HEK293 (cell line): Measurements from ENCODE around the gene LXN.

ENCODE experiments used
- CTCF ChIA-PET: fragments of 350-600 bp; formaldehyde crosslinking; extraction: SDS; loops from one replicate; lab custom pipeline; 2021; ENCODE audit warnings: antibody characterized with exemption; lab: Yijun Ruan, JAX
- POLR2A ChIA-PET: fragments of 300-600 bp; formaldehyde crosslinking; extraction: SDS; loops from one replicate; lab custom pipeline; 2020; ENCODE audit warnings: antibody characterized with exemption, inconsistent platforms; lab: Yijun Ruan, JAX
- H3K27ac ChIP-seq: fragments of 200-500 bp; sonication (Bioruptor generic); 2 replicates; pipeline ENCODE4 v1.5.1; 2014; ENCODE audit warnings: low read depth, low read length, control low read depth, inconsistent platforms; ENCODE audit errors: extremely low read depth
- H3K36me3 ChIP-seq, 2 experiments: fragments of 200-500 bp in 1 of 2; sonication (Bioruptor generic) in 1 of 2; 1 replicate in 1 of 2; 2 replicates in 1 of 2; pipeline ENCODE4 v1.5.1; 2014 to 2017; ENCODE audit warnings: inconsistent platforms in 2 of 2, low read length in 2 of 2; ENCODE audit not compliant: control insufficient read depth in 2 of 2, insufficient read depth in 1 of 2
- H3K4me1 ChIP-seq: fragments of 200-500 bp; sonication (Bioruptor generic); 2 replicates; pipeline ENCODE4 v1.5.1; 2014; ENCODE audit warnings: mild to moderate bottlenecking, low read length, inconsistent platforms; ENCODE audit not compliant: control insufficient read depth, insufficient read depth
- H3K4me3 ChIP-seq: 2 replicates; pipeline ENCODE4 v1.5.1; 2011; ENCODE audit warnings: low read depth, mild to moderate bottlenecking, control low read depth, low read length, moderate library complexity
- H3K9me3 ChIP-seq: fragments of 200-500 bp; sonication (Bioruptor generic); 2 replicates; pipeline ENCODE4 v1.5.1; 2014; ENCODE audit warnings: low read depth, low read length, inconsistent platforms; ENCODE audit not compliant: control insufficient read depth, insufficient read depth
- FEZF1 ChIP-seq: fragments of 450-650 bp; formaldehyde crosslinking; IDR thresholded peaks from 2 replicates; pipeline ENCODE4 v1.5.1; 2016; ENCODE audit warnings: missing biosample characterization, missing genetic modification characterization
- GLIS2 ChIP-seq: fragments of 450-650 bp; formaldehyde crosslinking; IDR thresholded peaks from 2 replicates; pipeline ENCODE4 v1.5.1; 2016; ENCODE audit warnings: missing biosample characterization, missing genetic modification characterization
- OSR2 ChIP-seq: fragments of 450-650 bp; formaldehyde crosslinking; IDR thresholded peaks from 2 replicates; pipeline ENCODE4 v1.5.1; 2016; ENCODE audit warnings: missing biosample characterization, missing genetic modification characterization
- PRDM1 ChIP-seq: fragments of 450-650 bp; formaldehyde crosslinking; IDR thresholded peaks from 2 replicates; pipeline ENCODE4; 2016; ENCODE audit warnings: missing biosample characterization, missing genetic modification characterization
- SP2 ChIP-seq: fragments of 450-650 bp; formaldehyde crosslinking; IDR thresholded peaks from 2 replicates; pipeline ENCODE4 v1.5.1; 2016; ENCODE audit warnings: missing biosample characterization, missing genetic modification characterization
- ZBTB17 ChIP-seq: fragments of 450-650 bp; formaldehyde crosslinking; IDR thresholded peaks from 2 replicates; pipeline ENCODE4 v1.5.1; 2016; ENCODE audit warnings: missing biosample characterization, missing genetic modification characterization
- ZBTB48 ChIP-seq: fragments of 450-650 bp; formaldehyde crosslinking; IDR thresholded peaks from 2 replicates; pipeline ENCODE4 v1.5.1; 2016; ENCODE audit warnings: missing biosample characterization, missing genetic modification characterization
- ZFP37 ChIP-seq: fragments of 450-650 bp; formaldehyde crosslinking; IDR thresholded peaks from 2 replicates; pipeline ENCODE4 v1.5.1; 2016; ENCODE audit warnings: missing biosample characterization, missing genetic modification characterization
- ZNF112 ChIP-seq: fragments of 450-650 bp; formaldehyde crosslinking; IDR thresholded peaks from 2 replicates; pipeline ENCODE4 v1.5.0; 2017; ENCODE audit warnings: missing biosample characterization, missing genetic modification characterization
- ZNF404 ChIP-seq: fragments of 450-650 bp; formaldehyde crosslinking; IDR thresholded peaks from 2 replicates; pipeline ENCODE4 v1.5.1; 2017; ENCODE audit warnings: missing biosample characterization, missing genetic modification characterization
- ZNF561 ChIP-seq: fragments of 450-650 bp; IDR thresholded peaks from 2 replicates; pipeline ENCODE4 v1.5.1; 2018; ENCODE audit warnings: missing biosample characterization, missing genetic modification characterization, borderline replicate concordance
- ZNF600 ChIP-seq: fragments of 450-650 bp; formaldehyde crosslinking; IDR thresholded peaks from 2 replicates; pipeline ENCODE4 v1.5.1; 2016; ENCODE audit warnings: missing biosample characterization, missing genetic modification characterization
- ZNF629 ChIP-seq: fragments of 450-650 bp; formaldehyde crosslinking; IDR thresholded peaks from 2 replicates; pipeline ENCODE4 v1.5.1; 2017; ENCODE audit warnings: missing biosample characterization, missing genetic modification characterization
- ZXDB ChIP-seq: fragments of 450-650 bp; formaldehyde crosslinking; IDR thresholded peaks from 2 replicates; pipeline ENCODE4 v1.5.1; 2016; ENCODE audit warnings: missing biosample characterization, missing genetic modification characterization
- TF ChIP-seq, protein P1 (sequence below): fragments of 450-650 bp; formaldehyde crosslinking; IDR thresholded peaks from 2 replicates; pipeline ENCODE4 v1.5.1; 2016; ENCODE audit warnings: missing biosample characterization, missing genetic modification characterization
- TF ChIP-seq, protein P2 (sequence below): fragments of 450-650 bp; formaldehyde crosslinking; IDR thresholded peaks from 2 replicates; pipeline ENCODE4 v1.5.1; 2016; ENCODE audit warnings: missing biosample characterization, missing genetic modification characterization
- TF ChIP-seq, protein P3 (sequence below): fragments of 450-650 bp; formaldehyde crosslinking; IDR thresholded peaks from 2 replicates; pipeline ENCODE4 v1.5.1; 2016; ENCODE audit warnings: missing biosample characterization, missing genetic modification characterization
- TF ChIP-seq, protein P4 (sequence below): fragments of 450-650 bp; formaldehyde crosslinking; IDR thresholded peaks from 2 replicates; pipeline ENCODE4 v1.5.1; 2016; ENCODE audit warnings: missing biosample characterization, missing genetic modification characterization
- TF ChIP-seq, protein P5 (sequence below): IDR thresholded peaks from 2 replicates; pipeline ENCODE4 v1.6.1; 2011; ENCODE audit warnings: mild to moderate bottlenecking, low read depth, low read length, borderline replicate concordance
- TF ChIP-seq, protein P6 (sequence below): fragments of 450-650 bp; formaldehyde crosslinking; conservative IDR thresholded peaks from 2 replicates; pipeline ENCODE4 v1.5.1; 2016; ENCODE audit warnings: low read depth, missing biosample characterization, missing genetic modification characterization

LXN gene, protein sequence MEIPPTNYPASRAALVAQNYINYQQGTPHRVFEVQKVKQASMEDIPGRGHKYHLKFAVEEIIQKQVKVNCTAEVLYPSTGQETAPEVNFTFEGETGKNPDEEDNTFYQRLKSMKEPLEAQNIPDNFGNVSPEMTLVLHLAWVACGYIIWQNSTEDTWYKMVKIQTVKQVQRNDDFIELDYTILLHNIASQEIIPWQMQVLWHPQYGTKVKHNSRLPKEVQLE

DNA sequence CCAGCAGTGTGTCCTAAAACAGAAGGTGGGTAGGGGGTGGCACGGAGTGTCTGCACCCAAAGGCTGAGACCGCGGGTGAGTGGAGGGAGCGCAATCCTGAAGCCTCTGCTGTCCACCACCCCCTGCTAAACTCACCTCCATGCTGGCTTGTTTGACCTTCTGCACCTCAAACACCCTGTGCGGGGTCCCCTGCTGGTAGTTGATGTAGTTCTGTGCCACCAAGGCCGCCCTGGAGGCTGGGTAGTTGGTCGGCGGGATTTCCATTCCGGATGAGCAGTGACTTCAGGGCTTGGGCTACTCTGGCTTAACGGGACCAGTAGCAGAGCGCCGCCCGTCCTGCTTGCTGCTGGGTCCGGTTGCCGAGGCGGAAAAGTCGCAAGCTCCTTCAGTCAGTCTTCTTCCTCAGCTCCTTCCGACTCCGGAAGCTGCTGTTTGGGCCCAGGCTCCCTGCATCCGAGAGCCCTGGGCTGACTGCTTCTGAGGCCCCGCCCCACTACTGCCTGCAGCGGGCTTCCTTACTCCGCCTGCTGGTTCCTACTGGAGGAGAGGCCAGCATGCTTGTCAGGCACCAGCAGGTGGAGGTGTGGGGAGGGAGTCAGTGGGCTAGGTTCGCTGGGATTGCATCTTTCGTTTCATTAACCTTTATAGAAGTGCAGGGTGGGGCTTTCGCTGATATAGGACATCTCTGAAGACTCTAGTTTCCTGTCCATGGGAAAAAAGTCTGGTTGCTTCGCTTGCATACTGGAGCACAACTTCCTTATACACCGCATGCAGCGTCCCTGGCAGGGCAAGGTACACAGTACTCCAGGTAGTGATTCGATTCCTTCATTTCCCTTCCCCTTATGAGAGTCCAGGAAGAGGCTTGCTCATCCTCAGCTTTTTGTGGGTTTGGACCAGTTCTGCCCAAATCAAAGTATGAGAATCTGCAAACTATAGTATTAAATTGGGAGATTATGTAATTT, at the start of gene LXN:
TSS of gene LXN (minus strand) at position 434 of the 962 bp plus-strand sequence. CDS start at position 264, 170 bp downstream.
- peak within 1 kb of the TSS; percentile 24; the same call in 1 of the 2 replicates for H3K27ac ChIP-seq
- H3K4me3 ChIP-seq, result peak within 1 kb of the TSS; percentile 75
- H3K9me3 ChIP-seq, result no peaks in the 10 kb centered on the region
- POLR2A ChIA-PET, result interaction anchor here (0.5 kb wide), 1 partner anchor 121 kb away, joined by 4 read pairs; no protein-coding TSS in a partner anchor
- no peaks in the 10 kb centered on the region for H3K4me1 ChIP-seq
- peaks cover 2 to 30% of the 10 kb centered on the region in 2 experiments; a peak in 2 of 3 replicates for H3K36me3 ChIP-seq
- CTCF ChIA-PET, result interaction anchor here (0.5 to 2.1 kb wide), 6 partner anchors 11 to 117 kb away, joined by 3 to 6 read pairs (median 4); no protein-coding TSS in a partner anchor
- peak; percentile 45 for TF ChIP-seq SP2 (tag by site-specific recombination)
- peak; percentile 74 for TF ChIP-seq ZBTB17 (tag by site-specific recombination)
- TF ChIP-seq, protein P1, sequence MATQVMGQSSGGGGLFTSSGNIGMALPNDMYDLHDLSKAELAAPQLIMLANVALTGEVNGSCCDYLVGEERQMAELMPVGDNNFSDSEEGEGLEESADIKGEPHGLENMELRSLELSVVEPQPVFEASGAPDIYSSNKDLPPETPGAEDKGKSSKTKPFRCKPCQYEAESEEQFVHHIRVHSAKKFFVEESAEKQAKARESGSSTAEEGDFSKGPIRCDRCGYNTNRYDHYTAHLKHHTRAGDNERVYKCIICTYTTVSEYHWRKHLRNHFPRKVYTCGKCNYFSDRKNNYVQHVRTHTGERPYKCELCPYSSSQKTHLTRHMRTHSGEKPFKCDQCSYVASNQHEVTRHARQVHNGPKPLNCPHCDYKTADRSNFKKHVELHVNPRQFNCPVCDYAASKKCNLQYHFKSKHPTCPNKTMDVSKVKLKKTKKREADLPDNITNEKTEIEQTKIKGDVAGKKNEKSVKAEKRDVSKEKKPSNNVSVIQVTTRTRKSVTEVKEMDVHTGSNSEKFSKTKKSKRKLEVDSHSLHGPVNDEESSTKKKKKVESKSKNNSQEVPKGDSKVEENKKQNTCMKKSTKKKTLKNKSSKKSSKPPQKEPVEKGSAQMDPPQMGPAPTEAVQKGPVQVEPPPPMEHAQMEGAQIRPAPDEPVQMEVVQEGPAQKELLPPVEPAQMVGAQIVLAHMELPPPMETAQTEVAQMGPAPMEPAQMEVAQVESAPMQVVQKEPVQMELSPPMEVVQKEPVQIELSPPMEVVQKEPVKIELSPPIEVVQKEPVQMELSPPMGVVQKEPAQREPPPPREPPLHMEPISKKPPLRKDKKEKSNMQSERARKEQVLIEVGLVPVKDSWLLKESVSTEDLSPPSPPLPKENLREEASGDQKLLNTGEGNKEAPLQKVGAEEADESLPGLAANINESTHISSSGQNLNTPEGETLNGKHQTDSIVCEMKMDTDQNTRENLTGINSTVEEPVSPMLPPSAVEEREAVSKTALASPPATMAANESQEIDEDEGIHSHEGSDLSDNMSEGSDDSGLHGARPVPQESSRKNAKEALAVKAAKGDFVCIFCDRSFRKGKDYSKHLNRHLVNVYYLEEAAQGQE, result no peak
- TF ChIP-seq ZNF629 (tag by site-specific recombination), result no peak
- TF ChIP-seq, protein P2, sequence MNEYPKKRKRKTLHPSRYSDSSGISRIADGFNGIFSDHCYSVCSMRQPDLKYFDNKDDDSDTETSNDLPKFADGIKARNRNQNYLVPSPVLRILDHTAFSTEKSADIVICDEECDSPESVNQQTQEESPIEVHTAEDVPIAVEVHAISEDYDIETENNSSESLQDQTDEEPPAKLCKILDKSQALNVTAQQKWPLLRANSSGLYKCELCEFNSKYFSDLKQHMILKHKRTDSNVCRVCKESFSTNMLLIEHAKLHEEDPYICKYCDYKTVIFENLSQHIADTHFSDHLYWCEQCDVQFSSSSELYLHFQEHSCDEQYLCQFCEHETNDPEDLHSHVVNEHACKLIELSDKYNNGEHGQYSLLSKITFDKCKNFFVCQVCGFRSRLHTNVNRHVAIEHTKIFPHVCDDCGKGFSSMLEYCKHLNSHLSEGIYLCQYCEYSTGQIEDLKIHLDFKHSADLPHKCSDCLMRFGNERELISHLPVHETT (tag by site-specific recombination), result no peak
- TF ChIP-seq ZNF600 (tag by site-specific recombination), result peak; percentile 81
- TF ChIP-seq ZBTB48 (tag by site-specific recombination), result peak; percentile 34; the same call in 1 of the 2 replicates
- TF ChIP-seq GLIS2, result peak; percentile 53
- TF ChIP-seq ZFP37 (tag by site-specific recombination), result 0 out of 2 replicates have a peak, but pooled peaks have one; percentile 36
- TF ChIP-seq, protein P3, sequence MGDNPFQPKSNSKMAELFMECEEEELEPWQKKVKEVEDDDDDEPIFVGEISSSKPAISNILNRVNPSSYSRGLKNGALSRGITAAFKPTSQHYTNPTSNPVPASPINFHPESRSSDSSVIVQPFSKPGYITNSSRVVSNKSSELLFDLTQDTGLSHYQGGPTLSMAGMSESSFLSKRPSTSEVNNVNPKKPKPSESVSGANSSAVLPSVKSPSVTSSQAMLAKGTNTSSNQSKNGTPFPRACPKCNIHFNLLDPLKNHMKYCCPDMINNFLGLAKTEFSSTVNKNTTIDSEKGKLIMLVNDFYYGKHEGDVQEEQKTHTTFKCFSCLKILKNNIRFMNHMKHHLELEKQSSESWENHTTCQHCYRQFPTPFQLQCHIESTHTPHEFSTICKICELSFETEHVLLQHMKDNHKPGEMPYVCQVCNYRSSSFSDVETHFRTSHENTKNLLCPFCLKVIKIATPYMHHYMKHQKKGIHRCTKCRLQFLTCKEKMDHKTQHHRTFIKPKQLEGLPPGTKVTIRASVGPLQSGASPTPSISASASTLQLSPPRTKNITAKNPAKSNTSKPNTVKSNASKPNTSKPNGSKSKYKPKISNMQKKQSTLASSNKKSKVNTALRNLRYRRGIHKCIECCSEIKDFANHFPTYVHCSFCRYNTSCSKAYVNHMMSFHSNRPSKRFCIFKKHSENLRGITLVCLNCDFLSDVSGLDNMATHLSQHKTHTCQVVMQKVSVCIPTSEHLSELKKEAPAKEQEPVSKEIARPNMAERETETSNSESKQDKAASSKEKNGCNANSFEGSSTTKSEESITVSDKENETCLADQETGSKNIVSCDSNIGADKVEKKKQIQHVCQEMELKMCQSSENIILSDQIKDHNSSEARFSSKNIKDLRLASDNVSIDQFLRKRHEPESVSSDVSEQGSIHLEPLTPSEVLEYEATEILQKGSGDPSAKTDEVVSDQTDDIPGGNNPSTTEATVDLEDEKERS (tag by site-specific recombination), result no peak
- no peak for TF ChIP-seq ZNF404 (tag by site-specific recombination)
- TF ChIP-seq, protein P4, sequence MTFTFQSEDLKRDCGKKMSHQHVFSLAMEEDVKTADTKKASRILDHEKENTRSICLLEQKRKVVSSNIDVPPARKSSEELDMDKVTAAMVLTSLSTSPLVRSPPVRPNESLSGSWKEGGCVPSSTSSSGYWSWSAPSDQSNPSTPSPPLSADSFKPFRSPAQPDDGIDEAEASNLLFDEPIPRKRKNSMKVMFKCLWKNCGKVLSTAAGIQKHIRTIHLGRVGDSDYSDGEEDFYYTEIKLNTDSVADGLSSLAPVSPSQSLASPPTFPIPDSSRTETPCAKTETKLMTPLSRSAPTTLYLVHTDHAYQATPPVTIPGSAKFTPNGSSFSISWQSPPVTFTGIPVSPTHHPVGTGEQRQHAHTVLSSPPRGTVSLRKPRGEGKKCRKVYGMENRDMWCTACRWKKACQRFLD (tag by site-specific recombination), result no peak
- TF ChIP-seq PRDM1, result 0 out of 2 replicates have a peak, but pooled peaks have one; percentile 2
- no peak for TF ChIP-seq ZNF561 (tag by site-specific recombination)
- no peak for TF ChIP-seq FEZF1 (tag by site-specific recombination)
- TF ChIP-seq, protein P5, sequence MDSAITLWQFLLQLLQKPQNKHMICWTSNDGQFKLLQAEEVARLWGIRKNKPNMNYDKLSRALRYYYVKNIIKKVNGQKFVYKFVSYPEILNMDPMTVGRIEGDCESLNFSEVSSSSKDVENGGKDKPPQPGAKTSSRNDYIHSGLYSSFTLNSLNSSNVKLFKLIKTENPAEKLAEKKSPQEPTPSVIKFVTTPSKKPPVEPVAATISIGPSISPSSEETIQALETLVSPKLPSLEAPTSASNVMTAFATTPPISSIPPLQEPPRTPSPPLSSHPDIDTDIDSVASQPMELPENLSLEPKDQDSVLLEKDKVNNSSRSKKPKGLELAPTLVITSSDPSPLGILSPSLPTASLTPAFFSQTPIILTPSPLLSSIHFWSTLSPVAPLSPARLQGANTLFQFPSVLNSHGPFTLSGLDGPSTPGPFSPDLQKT, result no peak
- TF ChIP-seq OSR2, result peak; percentile 90
- TF ChIP-seq, protein P6, sequence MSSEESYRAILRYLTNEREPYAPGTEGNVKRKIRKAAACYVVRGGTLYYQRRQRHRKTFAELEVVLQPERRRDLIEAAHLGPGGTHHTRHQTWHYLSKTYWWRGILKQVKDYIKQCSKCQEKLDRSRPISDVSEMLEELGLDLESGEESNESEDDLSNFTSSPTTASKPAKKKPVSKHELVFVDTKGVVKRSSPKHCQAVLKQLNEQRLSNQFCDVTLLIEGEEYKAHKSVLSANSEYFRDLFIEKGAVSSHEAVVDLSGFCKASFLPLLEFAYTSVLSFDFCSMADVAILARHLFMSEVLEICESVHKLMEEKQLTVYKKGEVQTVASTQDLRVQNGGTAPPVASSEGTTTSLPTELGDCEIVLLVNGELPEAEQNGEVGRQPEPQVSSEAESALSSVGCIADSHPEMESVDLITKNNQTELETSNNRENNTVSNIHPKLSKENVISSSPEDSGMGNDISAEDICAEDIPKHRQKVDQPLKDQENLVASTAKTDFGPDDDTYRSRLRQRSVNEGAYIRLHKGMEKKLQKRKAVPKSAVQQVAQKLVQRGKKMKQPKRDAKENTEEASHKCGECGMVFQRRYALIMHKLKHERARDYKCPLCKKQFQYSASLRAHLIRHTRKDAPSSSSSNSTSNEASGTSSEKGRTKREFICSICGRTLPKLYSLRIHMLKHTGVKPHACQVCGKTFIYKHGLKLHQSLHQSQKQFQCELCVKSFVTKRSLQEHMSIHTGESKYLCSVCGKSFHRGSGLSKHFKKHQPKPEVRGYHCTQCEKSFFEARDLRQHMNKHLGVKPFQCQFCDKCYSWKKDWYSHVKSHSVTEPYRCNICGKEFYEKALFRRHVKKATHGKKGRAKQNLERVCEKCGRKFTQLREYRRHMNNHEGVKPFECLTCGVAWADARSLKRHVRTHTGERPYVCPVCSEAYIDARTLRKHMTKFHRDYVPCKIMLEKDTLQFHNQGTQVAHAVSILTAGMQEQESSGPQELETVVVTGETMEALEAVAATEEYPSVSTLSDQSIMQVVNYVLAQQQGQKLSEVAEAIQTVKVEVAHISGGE (tag by site-specific recombination), result peak; percentile 57
- no peak for TF ChIP-seq ZNF112
- peak; percentile 28; the same call in 1 of the 2 replicates for TF ChIP-seq ZXDB
